Transverse colon (tissue), 4 donors: ENCODE data around the gene ARHGAP42. TPM values are rescaled to one million over a fixed set of nuclear protein-coding genes. Genes with fewer than 3 reads are reported as not detected.

Experiments used
- DNase-seq: peaks from one replicate; pipeline ENCODE4 v3.0.0-alpha.2; 2019
- H3K27ac ChIP-seq, 4 donors: fragments of 200-600 bp; sonication (generic); 2 replicates each; pipeline ENCODE4 v1.5.1; 2016 to 2018; ENCODE audit warnings: inconsistent platforms in 4 of 4
- H3K27me3 ChIP-seq: fragments of 200-600 bp; sonication (generic); 2 replicates; pipeline ENCODE4 v1.5.1; 2017; ENCODE audit warnings: inconsistent platforms
- H3K36me3 ChIP-seq, 4 donors: fragments of 200-600 bp; sonication (generic); 2 replicates each; pipeline ENCODE4 v1.5.1; 2017 to 2019; ENCODE audit warnings: inconsistent platforms in 4 of 4
- H3K4me1 ChIP-seq, 4 donors: fragments of 200-600 bp; sonication (generic); 2 replicates each; pipeline ENCODE4 v1.5.1; 2017 to 2020; ENCODE audit warnings: inconsistent platforms in 4 of 4
- H3K4me3 ChIP-seq, 4 donors: fragments of 200-600 bp; sonication (generic); 1 replicate in 1 of 4; 2 replicates in 3 of 4; pipeline versions ENCODE4 v1.5.1 to v1.6.1; 2017 to 2019; ENCODE audit warnings: inconsistent platforms in 4 of 4
- H3K9me3 ChIP-seq, 2 donors: fragments of 200-600 bp; sonication (generic); 2 replicates each; pipeline ENCODE4 v1.5.1; 2017 to 2019; ENCODE audit warnings: inconsistent platforms in 2 of 2
- EP300 ChIP-seq: sonication (generic); formaldehyde crosslinking; IDR thresholded peaks from one replicate; pipeline ENCODE4 v1.6.1; 2017; ENCODE audit warnings: antibody characterized with exemption, low read depth
- POLR2A ChIP-seq: fragments of 450-650 bp; IDR thresholded peaks from one replicate; pipeline ENCODE4 v1.6.1; 2016; ENCODE audit warnings: antibody characterized with exemption, mild to moderate bottlenecking, moderate library complexity
- POLR2AphosphoS5 ChIP-seq, 3 donors: sonication (generic); formaldehyde crosslinking; IDR thresholded peaks; one replicate each; pipeline ENCODE4 v1.6.1; 2016; ENCODE audit warnings: antibody characterized with exemption in 3 of 3
- WGBS, 2 donors: methylation state at CpG; one replicate each; pipeline ENCODE4 v1.1.5; 2018; ENCODE audit warnings: low coverage in 1 of 2; 5-methylcytosine and 5-hydroxymethylcytosine counted together
- in situ Hi-C, 4 donors: fragments of 200-750 bp; cut with MboI; loops; one replicate each; pipeline versions ENCODE4 v1.15.0 to v1.15.1; 2017; ENCODE audit warnings: low sequenced_read_pairs in 3 of 4, low pct_ligation_motif_present in 1 of 4, low pct_unique_long_range_greater_than_20kb in 1 of 4
- intact Hi-C: fragments of 100-400 bp; cut with DNase I; formaldehyde crosslinking; loops from one replicate; pipeline ENCODE4 v1.15.1; 2023; ENCODE audit warnings: low total_unique reads
- total RNA-seq, 4 donors: library from RNA; depleted of rRNA; stranded (reverse); fragments of >200 nt; gene quantifications; one replicate each; pipeline ENCODE4 v1.1.0, GENCODE V29; 2016
- TF ChIP-seq, protein P1 (sequence below), 5 experiments: fragments of 200-600 bp in 3 of 5; fragments of 450-650 bp in 2 of 5; sonication (generic) in 3 of 5; IDR thresholded peaks; 1 replicate in 2 of 5; 2 replicates in 3 of 5; pipeline ENCODE4 v1.5.1; 2016 to 2017; ENCODE audit warnings: antibody characterized with exemption in 5 of 5, inconsistent platforms in 3 of 5, mild to moderate bottlenecking in 2 of 5, moderate library complexity in 1 of 5

Gene ARHGAP42, protein sequence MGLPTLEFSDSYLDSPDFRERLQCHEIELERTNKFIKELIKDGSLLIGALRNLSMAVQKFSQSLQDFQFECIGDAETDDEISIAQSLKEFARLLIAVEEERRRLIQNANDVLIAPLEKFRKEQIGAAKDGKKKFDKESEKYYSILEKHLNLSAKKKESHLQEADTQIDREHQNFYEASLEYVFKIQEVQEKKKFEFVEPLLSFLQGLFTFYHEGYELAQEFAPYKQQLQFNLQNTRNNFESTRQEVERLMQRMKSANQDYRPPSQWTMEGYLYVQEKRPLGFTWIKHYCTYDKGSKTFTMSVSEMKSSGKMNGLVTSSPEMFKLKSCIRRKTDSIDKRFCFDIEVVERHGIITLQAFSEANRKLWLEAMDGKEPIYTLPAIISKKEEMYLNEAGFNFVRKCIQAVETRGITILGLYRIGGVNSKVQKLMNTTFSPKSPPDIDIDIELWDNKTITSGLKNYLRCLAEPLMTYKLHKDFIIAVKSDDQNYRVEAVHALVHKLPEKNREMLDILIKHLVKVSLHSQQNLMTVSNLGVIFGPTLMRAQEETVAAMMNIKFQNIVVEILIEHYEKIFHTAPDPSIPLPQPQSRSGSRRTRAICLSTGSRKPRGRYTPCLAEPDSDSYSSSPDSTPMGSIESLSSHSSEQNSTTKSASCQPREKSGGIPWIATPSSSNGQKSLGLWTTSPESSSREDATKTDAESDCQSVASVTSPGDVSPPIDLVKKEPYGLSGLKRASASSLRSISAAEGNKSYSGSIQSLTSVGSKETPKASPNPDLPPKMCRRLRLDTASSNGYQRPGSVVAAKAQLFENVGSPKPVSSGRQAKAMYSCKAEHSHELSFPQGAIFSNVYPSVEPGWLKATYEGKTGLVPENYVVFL
- 10 to 100 TPM; 33.3 to 62.5 (median 40.9) TPM for total RNA-seq

DNA sequence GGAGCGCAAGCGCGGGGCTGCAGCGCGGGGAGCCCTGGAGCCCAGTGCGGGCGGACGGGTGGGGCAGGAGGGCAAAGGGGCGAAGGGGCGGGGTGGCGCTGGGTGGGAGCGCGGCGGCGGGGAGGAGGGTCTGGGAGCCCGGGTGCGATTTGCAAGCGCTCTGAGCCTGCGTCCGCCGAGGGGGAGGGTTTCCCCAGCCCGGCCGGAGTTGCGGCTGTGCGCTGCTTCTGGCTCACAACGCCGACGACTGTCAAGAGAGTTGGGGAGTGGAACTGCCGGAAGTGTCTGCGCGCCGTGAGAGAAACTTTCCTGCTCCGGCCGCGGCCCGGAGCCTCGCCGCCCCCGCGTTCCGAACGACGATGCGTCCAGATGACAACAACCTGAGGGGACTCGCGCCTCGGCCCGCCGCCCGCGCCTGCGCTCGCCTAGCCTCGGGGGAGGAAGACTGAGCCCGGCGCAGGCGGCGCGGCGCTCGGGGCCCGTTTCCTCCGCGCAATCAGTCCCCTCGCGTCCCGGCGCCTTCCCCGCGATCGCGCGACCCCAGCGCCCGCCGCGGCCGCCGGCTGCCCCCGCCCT lies at the start of gene ARHGAP42:
Gene ARHGAP42 (plus strand): TSS at position 235 of the 576 bp plus-strand sequence. CDS start 391 bp downstream, outside the sequence.
- H3K27ac ChIP-seq, result peak within 1 kb of the TSS; percentile 81 to 90 (median 84)
- no peaks in the 10 kb centered on the region for H3K36me3 ChIP-seq
- no peaks in the 10 kb centered on the region for H3K27me3 ChIP-seq
- peak within 1 kb of the TSS; percentile 54 to 85 (median 80) for H3K4me3 ChIP-seq
- H3K9me3 ChIP-seq, result no peaks in the 10 kb centered on the region
- peak; percentile 77 for DNase-seq
- in situ Hi-C loops, result loop anchor here in 3 of 4 donors (10.0 to 25.0 kb wide), 2 partner anchors 168 to 175 kb away; no protein-coding TSS in a partner anchor
- TF ChIP-seq, protein P1, sequence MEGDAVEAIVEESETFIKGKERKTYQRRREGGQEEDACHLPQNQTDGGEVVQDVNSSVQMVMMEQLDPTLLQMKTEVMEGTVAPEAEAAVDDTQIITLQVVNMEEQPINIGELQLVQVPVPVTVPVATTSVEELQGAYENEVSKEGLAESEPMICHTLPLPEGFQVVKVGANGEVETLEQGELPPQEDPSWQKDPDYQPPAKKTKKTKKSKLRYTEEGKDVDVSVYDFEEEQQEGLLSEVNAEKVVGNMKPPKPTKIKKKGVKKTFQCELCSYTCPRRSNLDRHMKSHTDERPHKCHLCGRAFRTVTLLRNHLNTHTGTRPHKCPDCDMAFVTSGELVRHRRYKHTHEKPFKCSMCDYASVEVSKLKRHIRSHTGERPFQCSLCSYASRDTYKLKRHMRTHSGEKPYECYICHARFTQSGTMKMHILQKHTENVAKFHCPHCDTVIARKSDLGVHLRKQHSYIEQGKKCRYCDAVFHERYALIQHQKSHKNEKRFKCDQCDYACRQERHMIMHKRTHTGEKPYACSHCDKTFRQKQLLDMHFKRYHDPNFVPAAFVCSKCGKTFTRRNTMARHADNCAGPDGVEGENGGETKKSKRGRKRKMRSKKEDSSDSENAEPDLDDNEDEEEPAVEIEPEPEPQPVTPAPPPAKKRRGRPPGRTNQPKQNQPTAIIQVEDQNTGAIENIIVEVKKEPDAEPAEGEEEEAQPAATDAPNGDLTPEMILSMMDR (IDR thresholded peaks at IDR 0.05), result no peak
- TF ChIP-seq POLR2A, result peak; percentile 65
- TF ChIP-seq POLR2AphosphoS5 (IDR thresholded peaks at IDR 0.05), result peak; percentile 32 to 71 (median 70)
- peaks cover 6 to 43% (median 9%) of the 10 kb centered on the region in 4 donors for H3K4me1 ChIP-seq
- intact Hi-C loops, result loop anchor here (10.0 kb wide), 1 partner anchor 112 kb away; no protein-coding TSS in a partner anchor
- WGBS, 2 donors, result 5% methylated on average over 57 of the region's 80 CpGs; no CpG with 5 or more reads in 1 of the 2 donors

DNA sequence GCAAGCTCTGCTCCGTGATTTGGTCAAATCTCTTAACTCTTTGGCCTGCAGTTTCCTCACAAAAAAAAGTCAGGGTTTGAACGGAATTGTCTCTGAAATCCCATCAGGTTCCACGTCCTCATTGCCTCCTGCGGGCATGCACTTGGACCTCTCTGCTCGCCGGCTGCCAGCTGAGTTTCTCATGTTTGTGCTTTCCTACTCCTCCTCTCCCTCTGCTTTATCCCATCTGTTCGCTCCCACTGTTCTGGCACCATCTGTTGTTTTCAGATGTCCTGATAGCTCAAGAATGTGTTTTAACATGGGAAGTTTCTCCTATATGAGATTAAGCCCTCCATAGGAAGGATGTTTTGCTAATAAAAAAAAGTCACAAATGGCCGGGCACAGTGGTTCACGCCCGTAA lies 49.4 kb upstream of the ARHGAP42 start:
- no peak overlapping the region for H3K4me3 ChIP-seq
- in situ Hi-C loops (no loop called here), intact Hi-C loops (no loop called here)
- peaks cover 6 to 25% (median 10%) of the 10 kb centered on the region in 4 donors for H3K4me1 ChIP-seq
- no peaks in the 10 kb centered on the region for H3K27me3 ChIP-seq
- 80 to 92% methylated on average over 4 to 10 of the region's 10 CpGs for WGBS, 2 donors
- H3K36me3 ChIP-seq, result no peaks in the 10 kb centered on the region
- H3K9me3 ChIP-seq, result no peaks in the 10 kb centered on the region
- no peak for DNase-seq
- TF ChIP-seq EP300, result no peak
- TF ChIP-seq, protein P1 (IDR thresholded peaks at IDR 0.05), result no peak
- TF ChIP-seq POLR2AphosphoS5 (IDR thresholded peaks at IDR 0.05), result no peak
- TF ChIP-seq POLR2A, result no peak
- H3K27ac ChIP-seq, result no peak overlapping the region

DNA sequence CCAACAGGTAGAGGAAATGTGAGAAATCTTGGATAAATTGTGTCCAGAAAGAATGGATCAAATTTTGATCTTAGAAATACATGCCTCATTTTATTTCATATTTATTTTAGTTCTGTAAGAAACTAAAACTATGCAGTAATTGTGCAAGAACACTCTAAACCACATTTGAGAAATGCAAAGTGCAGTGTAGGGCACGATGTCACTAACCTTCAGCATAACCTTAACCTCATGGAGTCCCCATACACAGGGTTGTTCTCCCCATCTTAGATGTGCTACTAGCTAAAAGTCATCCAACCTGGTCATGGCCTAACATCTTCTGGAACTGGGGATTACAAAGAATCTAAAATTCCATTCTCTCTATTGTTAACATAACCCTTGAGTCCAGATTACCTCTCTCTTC lies 48.4 kb upstream of the ARHGAP42 start:
- intact Hi-C loops, result no loop called here
- no peaks in the 10 kb centered on the region for H3K27me3 ChIP-seq
- peak overlapping the region; percentile 36 to 58 (median 39) for H3K27ac ChIP-seq
- 73 to 85% methylated on average over 1 of the region's 1 CpG for WGBS, 2 donors
- H3K36me3 ChIP-seq, result no peaks in the 10 kb centered on the region
- H3K9me3 ChIP-seq, result no peaks in the 10 kb centered on the region
- in situ Hi-C loops, result no loop called here
- H3K4me1 ChIP-seq, result peaks cover 0 to 20% (median 5%) of the 10 kb centered on the region in 4 donors
- no peak for TF ChIP-seq POLR2A
- no peak for TF ChIP-seq POLR2AphosphoS5 (IDR thresholded peaks at IDR 0.05)
- TF ChIP-seq, protein P1 (IDR thresholded peaks at IDR 0.05), result no peak
- no peak for TF ChIP-seq EP300
- no peak for DNase-seq
- no peak overlapping the region for H3K4me3 ChIP-seq
